Endothelial cell of umbilical vein (primary cell): ENCODE data around the gene NSD2. TPM values are rescaled to one million over a fixed set of nuclear protein-coding genes. Genes with fewer than 3 reads are reported as not detected.

Experiments used
- BruUV-seq: library from RNA; stranded (reverse); fragments of 400-500 nt; replicated peaks from 2 replicates; lab custom pipeline; 2021; lab: Mats Ljungman, UMichigan
- CTCF ChIA-PET: fragments of 300-600, 350-600 bp; sonication (Branson Sonifier 250); formaldehyde crosslinking; loops from one replicate; lab custom pipeline; 2021; ENCODE audit warnings: antibody characterized with exemption, inconsistent platforms; lab: Charles Lee
- POLR2A ChIA-PET: fragments of 300-600, 350-600 bp; sonication (Branson Sonifier 250); formaldehyde crosslinking; loops from one replicate; lab custom pipeline; 2021; ENCODE audit warnings: antibody characterized with exemption, inconsistent platforms; lab: Charles Lee
- DNase-seq: peaks from one replicate; pipeline ENCODE4 v3.0.0-alpha.2; 2011; ENCODE audit warnings: low read depth, low spot score
- FAIRE-seq: peaks from 2 replicates; lab custom pipeline; 2011; peaks lifted over from hg19 to GRCh38; lab: Jason Lieb, UNC
- H2AFZ ChIP-seq: 2 replicates; pipeline ENCODE4 v1.6.0; 2012; ENCODE audit warnings: low read depth, low read length, control low read depth, inconsistent platforms
- H3K27ac ChIP-seq: 2 replicates; pipeline ENCODE4 v1.5.1; 2011; ENCODE audit warnings: low read depth, mild to moderate bottlenecking, control low read depth, low read length, moderate library complexity; ENCODE audit not compliant: insufficient read depth
- H3K27me3 ChIP-seq, 2 experiments: 2 replicates each; pipeline versions ENCODE4 v1.6.0 to v1.6.1; 2011; ENCODE audit warnings: low read length in 2 of 2, mixed read lengths in 1 of 2; ENCODE audit not compliant: control insufficient read depth in 2 of 2, insufficient read depth in 2 of 2
- H3K36me3 ChIP-seq, 2 experiments: 2 replicates in 1 of 2; 3 replicates in 1 of 2; pipeline ENCODE4 v1.5.1; 2011; ENCODE audit warnings: low read length in 2 of 2, mild to moderate bottlenecking in 1 of 2, moderate library complexity in 1 of 2; ENCODE audit not compliant: control insufficient read depth in 2 of 2, insufficient read depth in 2 of 2; ENCODE audit errors: extremely low read depth in 1 of 2
- H3K4me1 ChIP-seq: 3 replicates; pipeline ENCODE4 v1.5.1; 2011; ENCODE audit warnings: mild to moderate bottlenecking, low read length; ENCODE audit not compliant: control insufficient read depth, insufficient read depth; ENCODE audit errors: extremely low read depth
- H3K4me2 ChIP-seq: 2 replicates; pipeline ENCODE4 v1.6.1; 2011; ENCODE audit warnings: low read length, control low read depth, mixed read lengths; ENCODE audit not compliant: insufficient read depth
- H3K4me3 ChIP-seq, 3 experiments: fragments of 200-600 bp in 1 of 3; sonication (generic), shearing (Covaris generic) in 1 of 3; replicated peaks in 1 of 3; 2 replicates each; pipeline ENCODE4 v1.5.1; 2011 to 2016; ENCODE audit warnings: control low read depth in 3 of 3, low read length in 3 of 3, mild to moderate bottlenecking in 2 of 3, inconsistent platforms in 1 of 3, low read depth in 1 of 3, moderate library complexity in 1 of 3; ENCODE audit not compliant: insufficient read depth in 1 of 3
- H3K79me2 ChIP-seq: 2 replicates; pipeline ENCODE4 v1.6.0; 2012; ENCODE audit warnings: low read length, inconsistent platforms; ENCODE audit not compliant: control insufficient read depth, insufficient read depth
- H3K9ac ChIP-seq: replicated peaks from 2 replicates; pipeline ENCODE3; 2011; ENCODE audit warnings: low read length, control low read depth; ENCODE audit not compliant: insufficient read depth; ENCODE audit errors: extremely low read depth
- H3K9me1 ChIP-seq: replicated peaks from 3 replicates; pipeline ENCODE4 v1.6.0; 2011; ENCODE audit warnings: mild to moderate bottlenecking, low read length; ENCODE audit not compliant: control insufficient read depth, insufficient read depth; ENCODE audit errors: extremely low read depth
- H3K9me3 ChIP-seq: replicated peaks from 2 replicates; pipeline ENCODE4 v1.5.1; 2012; ENCODE audit warnings: low read length, inconsistent platforms; ENCODE audit not compliant: control insufficient read depth, insufficient read depth
- H4K20me1 ChIP-seq: replicated peaks from 2 replicates; pipeline ENCODE3; 2011; ENCODE audit warnings: mild to moderate bottlenecking, low read length; ENCODE audit not compliant: control insufficient read depth, insufficient read depth; ENCODE audit errors: extremely low read depth
- GATA2 ChIP-seq: IDR thresholded peaks from 2 replicates; pipeline ENCODE4 v1.7.0; 2011; ENCODE audit warnings: low read depth, mild to moderate bottlenecking, moderate library complexity, mixed read lengths, low read length; ENCODE audit not compliant: insufficient read length, insufficient read depth
- JUN ChIP-seq: IDR thresholded peaks from 2 replicates; pipeline ENCODE4 v1.6.1; 2011; ENCODE audit warnings: borderline replicate concordance, low read depth; ENCODE audit not compliant: insufficient read length, insufficient read depth
- MYC ChIP-seq: IDR thresholded peaks from one replicate; pipeline ENCODE4 v1.6.1; 2011; ENCODE audit warnings: mild to moderate bottlenecking, low read depth, low read length
- POLR2AphosphoS5 ChIP-seq: IDR thresholded peaks from 2 replicates; pipeline ENCODE4 v1.6.1; 2012; ENCODE audit warnings: low read depth, mild to moderate bottlenecking, control low read depth, low read length, moderate library complexity; ENCODE audit not compliant: insufficient read depth
- dilution Hi-C: fragments of 300-500 bp; cut with MboI; formaldehyde crosslinking; loops from one replicate; pipeline ENCODE4 v1.15.0; 2019; ENCODE audit warnings: low sequenced_read_pairs; ENCODE audit not compliant: extremely low pct_ligation_motif_present
- intact Hi-C: fragments of 100-400 bp; cut with micrococcal nuclease; formaldehyde crosslinking; loops from one replicate; pipeline ENCODE4 v1.10.0; 2022
- polyA plus RNA-seq, 4 experiments: library from polyadenylated mRNA; depleted of rRNA in 3 of 4; stranded (reverse) in 3 of 4; unstranded in 1 of 4; fragments of >200 nt; gene quantifications; 2 replicates each; pipeline versions ENCODE4 v1.2.1 to v1.2.3, GENCODE V29; 2011 to 2012; ENCODE audit warnings: missing spikeins in 1 of 4
- total RNA-seq: library from RNA; stranded (reverse); gene quantifications from 2 replicates; pipeline ENCODE4 v1.2.3, GENCODE V29; 2021
- TF ChIP-seq, protein P1 (sequence below): IDR thresholded peaks from 2 replicates; pipeline ENCODE4 v1.6.1; 2011; ENCODE audit not compliant: insufficient read depth, insufficient read length
- TF ChIP-seq, protein P2 (sequence below), 2 donors: IDR thresholded peaks; 1 replicate in 1 of 2; 2 replicates in 1 of 2; pipeline ENCODE4 v1.5.1; 2011; ENCODE audit warnings: low read length in 2 of 2, mild to moderate bottlenecking in 2 of 2, moderate library complexity in 2 of 2, control low read depth in 1 of 2, inconsistent platforms in 1 of 2, low read depth in 1 of 2; ENCODE audit not compliant: insufficient read depth in 1 of 2; ENCODE audit errors: extremely low read depth in 1 of 2

The NSD2 gene
- total and polyA plus RNA-seq, 2 donors (not counting 3 experiments of a cell fraction or from before 2014, with no cell fraction given), result 31.3 to 171 TPM

DNA sequence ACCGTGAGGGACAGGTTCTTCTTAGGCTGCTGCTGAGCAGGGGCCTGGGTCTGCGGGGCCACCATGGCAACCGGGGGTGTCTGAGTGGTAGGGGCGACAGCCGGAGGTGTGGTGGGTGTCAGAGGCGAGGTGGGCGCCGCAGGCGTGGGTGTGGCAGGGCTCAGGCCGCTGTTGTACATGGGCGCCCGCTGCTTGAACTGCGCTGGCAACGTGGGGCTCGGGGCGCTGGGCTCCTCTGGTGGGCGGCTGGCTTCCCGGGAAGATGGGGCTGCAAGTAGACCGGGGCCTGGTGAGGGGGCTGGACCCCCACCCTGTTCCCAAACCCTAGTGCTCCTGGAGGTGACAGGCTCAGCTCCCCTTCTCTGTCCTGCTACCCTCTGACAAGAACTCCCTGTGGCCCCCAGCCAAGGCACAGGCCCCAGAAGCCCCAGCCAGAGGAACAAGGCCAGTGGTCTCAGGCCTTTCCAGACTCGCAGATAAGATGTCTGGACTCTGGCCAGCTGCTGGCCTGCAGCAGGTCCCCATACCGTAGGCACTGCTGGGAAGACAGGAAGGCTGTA is 112.7 kb downstream of the NSD2 start:
- ChIA-PET CTCF (no interaction called here), POLR2A (no interaction called here)
- Histone ChIP-seq H3K4me1 (no peaks in the 10 kb centered on the region), H3K27me3 (no peaks in the 10 kb centered on the region), H3K9ac (no peak overlapping the region), H3K4me2 (no peak overlapping the region), H3K9me1 (no peaks in the 10 kb centered on the region), H3K9me3 (no peaks in the 10 kb centered on the region), H2AFZ (no peak overlapping the region), H3K79me2 (no peaks in the 10 kb centered on the region), H3K27ac (no peak overlapping the region), H3K4me3 (no peak overlapping the region), H4K20me1 (no peaks in the 10 kb centered on the region), H3K36me3 (peaks cover 16 to 54% of the 10 kb centered on the region in 2 experiments)
- dilution Hi-C loops (no loop called here), intact Hi-C loops (no loop called here)
- DNase-seq, result no peak
- no peak for TF ChIP-seq GATA2
- TF ChIP-seq POLR2AphosphoS5, result peak; percentile 12
- FAIRE-seq, result no peak
- no TSS peak for BruUV-seq

DNA sequence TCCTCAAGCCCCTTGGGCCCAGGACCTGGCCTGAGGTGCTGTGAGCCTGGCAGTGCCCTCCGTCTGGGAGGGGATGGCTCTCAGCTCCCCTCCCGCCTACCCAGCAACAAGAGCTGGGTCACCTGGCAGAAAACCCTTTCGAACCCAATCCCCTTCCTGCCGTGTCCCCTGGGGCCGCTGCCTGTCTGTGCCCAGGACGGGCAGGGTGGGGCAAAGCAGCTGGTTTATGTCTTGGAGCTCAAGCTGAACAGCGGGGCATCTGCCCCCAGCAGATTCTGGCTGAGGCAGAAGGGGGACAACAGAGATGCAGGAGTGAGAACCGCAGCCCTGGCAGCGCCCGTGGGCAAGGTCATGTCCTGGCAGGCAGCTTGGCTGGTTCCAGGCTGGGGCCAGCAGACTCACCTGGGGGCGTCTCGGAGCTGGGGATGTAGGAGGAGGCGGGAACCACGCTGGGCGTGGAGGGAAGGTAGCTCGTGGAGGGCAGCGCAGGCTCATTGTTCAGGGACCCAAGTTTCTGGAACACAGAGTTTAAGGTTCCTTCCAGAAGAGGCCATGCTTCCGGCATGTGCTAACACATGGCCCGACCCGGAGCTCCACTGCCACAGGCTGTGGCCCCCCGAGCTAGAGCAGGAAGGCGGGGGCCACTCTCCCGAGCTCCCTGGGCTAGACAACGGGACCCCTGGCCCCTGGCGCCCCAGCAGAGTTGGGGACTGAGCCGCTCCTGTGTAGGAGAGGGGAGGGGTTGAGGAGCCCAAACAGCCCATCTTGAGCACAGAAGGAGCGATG is 113.4 kb downstream of the NSD2 start:
- DNase-seq, result no peak
- no peak overlapping the region for H3K27ac ChIP-seq
- no peak overlapping the region for H3K4me2 ChIP-seq
- no peaks in the 10 kb centered on the region for H3K79me2 ChIP-seq
- no peaks in the 10 kb centered on the region for H3K9me3 ChIP-seq
- intact Hi-C loops (no loop called here), dilution Hi-C loops (no loop called here)
- ChIA-PET CTCF (no interaction called here), POLR2A (no interaction called here)
- no peak overlapping the region for H2AFZ ChIP-seq
- TF ChIP-seq JUN (no peak), MYC (no peak)
- TF ChIP-seq, protein P1, sequence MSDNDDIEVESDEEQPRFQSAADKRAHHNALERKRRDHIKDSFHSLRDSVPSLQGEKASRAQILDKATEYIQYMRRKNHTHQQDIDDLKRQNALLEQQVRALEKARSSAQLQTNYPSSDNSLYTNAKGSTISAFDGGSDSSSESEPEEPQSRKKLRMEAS, result no peak
- TF ChIP-seq, protein P2, sequence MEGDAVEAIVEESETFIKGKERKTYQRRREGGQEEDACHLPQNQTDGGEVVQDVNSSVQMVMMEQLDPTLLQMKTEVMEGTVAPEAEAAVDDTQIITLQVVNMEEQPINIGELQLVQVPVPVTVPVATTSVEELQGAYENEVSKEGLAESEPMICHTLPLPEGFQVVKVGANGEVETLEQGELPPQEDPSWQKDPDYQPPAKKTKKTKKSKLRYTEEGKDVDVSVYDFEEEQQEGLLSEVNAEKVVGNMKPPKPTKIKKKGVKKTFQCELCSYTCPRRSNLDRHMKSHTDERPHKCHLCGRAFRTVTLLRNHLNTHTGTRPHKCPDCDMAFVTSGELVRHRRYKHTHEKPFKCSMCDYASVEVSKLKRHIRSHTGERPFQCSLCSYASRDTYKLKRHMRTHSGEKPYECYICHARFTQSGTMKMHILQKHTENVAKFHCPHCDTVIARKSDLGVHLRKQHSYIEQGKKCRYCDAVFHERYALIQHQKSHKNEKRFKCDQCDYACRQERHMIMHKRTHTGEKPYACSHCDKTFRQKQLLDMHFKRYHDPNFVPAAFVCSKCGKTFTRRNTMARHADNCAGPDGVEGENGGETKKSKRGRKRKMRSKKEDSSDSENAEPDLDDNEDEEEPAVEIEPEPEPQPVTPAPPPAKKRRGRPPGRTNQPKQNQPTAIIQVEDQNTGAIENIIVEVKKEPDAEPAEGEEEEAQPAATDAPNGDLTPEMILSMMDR (IDR thresholded peaks at IDR 0.05; ENCODE audit: extremely low read depth in 1 of 2, insufficient read depth in 1 of 2, low read depth in 1 of 2, low read length in 2 of 2), result no peak
- no peaks in the 10 kb centered on the region for H3K9me1 ChIP-seq
- H3K9ac ChIP-seq, result no peak overlapping the region
- no peak overlapping the region for H3K4me3 ChIP-seq
- H3K4me1 ChIP-seq, result no peaks in the 10 kb centered on the region
- H3K27me3 ChIP-seq, result no peaks in the 10 kb centered on the region
- H4K20me1 ChIP-seq, result no peaks in the 10 kb centered on the region
- H3K36me3 ChIP-seq, result peaks cover 10 to 56% of the 10 kb centered on the region in 2 experiments
- no TSS peak for BruUV-seq
- no peak for FAIRE-seq
